ENCODE results near the gene CCNJL. TPM values are rescaled to one million over a fixed set of nuclear protein-coding genes. Genes with fewer than 3 reads are reported as not detected.

The CCNJL gene
- total RNA-seq, 1 donor from 2014 or later = 9.4 TPM

GRCh38 chr5:160235731-160236130, 76.6 kb downstream of the CCNJL start:
- no peak overlapping the region for H3K4me2 ChIP-seq
- H3K9me3 Mint-ChIP-seq = no peaks in the 10 kb centered on the region
- H3K79me2 ChIP-seq (ENCODE audit: low read depth) = no peaks in the 10 kb centered on the region
- no peaks in the 10 kb centered on the region for H3K9me3 ChIP-seq (ENCODE audit: low read depth)
- H3K27ac ChIP-seq = no peak overlapping the region
- peaks cover 10% of the 10 kb centered on the region for H3K27me3 Mint-ChIP-seq (ENCODE audit: insufficient read depth, low read depth)
- no peak overlapping the region for H3K27ac Mint-ChIP-seq
- no peaks in the 10 kb centered on the region for H3K36me3 Mint-ChIP-seq
- H3K27me3 ChIP-seq = no peaks in the 10 kb centered on the region
- H3K36me3 ChIP-seq = no peaks in the 10 kb centered on the region
- no peak overlapping the region for H3K9ac ChIP-seq
- no peak overlapping the region for H3K4me3 ChIP-seq
- peaks cover 7% of the 10 kb centered on the region for H3F3A ChIP-seq (ENCODE audit: low read depth)
- no peak overlapping the region for H3K4me3 Mint-ChIP-seq
- no peaks in the 10 kb centered on the region for H4K20me1 ChIP-seq (ENCODE audit: low read depth)
- TF ChIP-seq EZH2phosphoT487 (IDR thresholded peaks at IDR 0.05) (no peak), CTCF (IDR thresholded peaks at IDR 0.05) (no peak), EZH2 (IDR thresholded peaks at IDR 0.05) (no peak)
- DNase-seq (ENCODE audit: low spot score) = no peak
- H2AFZ ChIP-seq (replicated peaks) = no peak overlapping the region
- peaks cover 19% of the 10 kb centered on the region for H3K4me1 Mint-ChIP-seq
- no peaks in the 10 kb centered on the region for H3K4me1 ChIP-seq

GRCh38 chr5:160233215-160233614, 79.1 kb downstream of the CCNJL start:
- TF ChIP-seq EZH2phosphoT487 (IDR thresholded peaks at IDR 0.05) = no peak
- no peak for TF ChIP-seq CTCF (IDR thresholded peaks at IDR 0.05)
- no peaks in the 10 kb centered on the region for H3K4me1 ChIP-seq
- no peaks in the 10 kb centered on the region for H3K36me3 ChIP-seq
- Mint-ChIP-seq H3K27ac (no peak overlapping the region), H3K27me3 (ENCODE audit: insufficient read depth, low read depth) (peaks cover 7% of the 10 kb centered on the region), H3K36me3 (no peaks in the 10 kb centered on the region), H3K4me1 (peaks cover 16% of the 10 kb centered on the region), H3K4me3 (no peak overlapping the region), H3K9me3 (no peaks in the 10 kb centered on the region)
- no peaks in the 10 kb centered on the region for H3K79me2 ChIP-seq (ENCODE audit: low read depth)
- no peak overlapping the region for H2AFZ ChIP-seq (replicated peaks)
- no peak overlapping the region for H3K4me3 ChIP-seq
- no peak overlapping the region for H3K27ac ChIP-seq
- no peaks in the 10 kb centered on the region for H3K27me3 ChIP-seq
- no peak for DNase-seq (ENCODE audit: low spot score)
- H3K9ac ChIP-seq = no peak overlapping the region
- H3K4me2 ChIP-seq = no peak overlapping the region
- H3K9me3 ChIP-seq (ENCODE audit: low read depth) = no peaks in the 10 kb centered on the region
- peaks cover 7% of the 10 kb centered on the region for H3F3A ChIP-seq (ENCODE audit: low read depth)
- H4K20me1 ChIP-seq (ENCODE audit: low read depth) = no peaks in the 10 kb centered on the region

- H3K27ac Mint-ChIP-seq = no peak overlapping the region
- H3K4me2 ChIP-seq = no peak overlapping the region
These were observed 80.5 kb downstream of the CCNJL start for GRCh38 chr5:160231783-160232342.

More at GRCh38 chr5:160231783-160232342, 80.5 kb downstream of the CCNJL start:
- Histone ChIP-seq H3K36me3 (no peaks in the 10 kb centered on the region), H2AFZ (replicated peaks) (no peak overlapping the region), H3K79me2 (ENCODE audit: low read depth) (no peaks in the 10 kb centered on the region), H4K20me1 (ENCODE audit: low read depth) (no peaks in the 10 kb centered on the region), H3K27me3 (no peaks in the 10 kb centered on the region), H3K9ac (no peak overlapping the region), H3K9me3 (ENCODE audit: low read depth) (no peaks in the 10 kb centered on the region), H3K4me1 (no peaks in the 10 kb centered on the region), H3K4me3 (no peak overlapping the region), H3K27ac (no peak overlapping the region), H3F3A (ENCODE audit: low read depth) (peaks cover under 1% of the 10 kb centered on the region)
- no peaks in the 10 kb centered on the region for H3K9me3 Mint-ChIP-seq
- DNase-seq (ENCODE audit: low spot score) = no peak
- TF ChIP-seq EZH2 (IDR thresholded peaks at IDR 0.05) (no peak), CTCF (IDR thresholded peaks at IDR 0.05) (no peak), EZH2phosphoT487 (IDR thresholded peaks at IDR 0.05) (no peak)
- no peaks in the 10 kb centered on the region for H3K36me3 Mint-ChIP-seq
- peaks cover 4% of the 10 kb centered on the region for H3K4me1 Mint-ChIP-seq
- H3K27me3 Mint-ChIP-seq (ENCODE audit: insufficient read depth, low read depth) = peaks cover 2% of the 10 kb centered on the region
- no peak overlapping the region for H3K4me3 Mint-ChIP-seq
